HEK293T (cell line): Measurements from ENCODE around the gene CMTM4.

ENCODE experiments used
- ARNT ChIP-seq: fragments of 450-650 bp; IDR thresholded peaks from 2 replicates; pipeline ENCODE4 v1.6.1; 2017; ENCODE audit warnings: mild to moderate bottlenecking
- ELF4 ChIP-seq: fragments of 450-650 bp; IDR thresholded peaks from 2 replicates; pipeline ENCODE4 v1.6.1; 2017; ENCODE audit warnings: antibody characterized with exemption
- FOXA1 ChIP-seq: fragments of 450-650 bp; IDR thresholded peaks from 2 replicates; pipeline ENCODE4 v1.6.1; 2016; ENCODE audit warnings: mild to moderate bottlenecking
- FOXK2 ChIP-seq: fragments of 450-650 bp; IDR thresholded peaks from 2 replicates; pipeline ENCODE4 v1.6.1; 2016; ENCODE audit warnings: mild to moderate bottlenecking
- FOXM1 ChIP-seq: fragments of 450-650 bp; IDR thresholded peaks from 2 replicates; pipeline ENCODE4 v1.6.1; 2017; ENCODE audit warnings: mild to moderate bottlenecking, borderline replicate concordance
- HDGF ChIP-seq: fragments of 450-650 bp; IDR thresholded peaks from 2 replicates; pipeline ENCODE4 v1.6.1; 2017; ENCODE audit warnings: antibody characterized with exemption, borderline replicate concordance
- L3MBTL2 ChIP-seq: fragments of 450-650 bp; conservative IDR thresholded peaks from 2 replicates; pipeline ENCODE4 v1.6.1; 2016; ENCODE audit warnings: mild to moderate bottlenecking
- PKNOX1 ChIP-seq: fragments of 450-650 bp; IDR thresholded peaks from 2 replicates; pipeline ENCODE4 v1.6.1; 2016
- SP1 ChIP-seq: fragments of 450-650 bp; IDR thresholded peaks from 2 replicates; pipeline ENCODE4 v1.6.1; 2017
- SUZ12 ChIP-seq: fragments of 450-650 bp; IDR thresholded peaks from 2 replicates; pipeline ENCODE4 v1.6.1; 2016; ENCODE audit warnings: mild to moderate bottlenecking
- TARDBP ChIP-seq: fragments of 450-650 bp; IDR thresholded peaks from 2 replicates; pipeline ENCODE4 v1.6.1; 2016
- ZNF384 ChIP-seq: fragments of 450-650 bp; IDR thresholded peaks from 2 replicates; pipeline ENCODE4 v1.6.1; 2016

GRCh38 chr16:66618588-66619375, 77.8 kb downstream of the CMTM4 start:
- no peak for TF ChIP-seq SUZ12
- no peak for TF ChIP-seq PKNOX1
- no peak for TF ChIP-seq SP1
- no peak for TF ChIP-seq FOXA1
- TF ChIP-seq ARNT: no peak
- TF ChIP-seq FOXM1: no peak
- TF ChIP-seq ELF4: no peak
- TF ChIP-seq TARDBP: no peak
- no peak for TF ChIP-seq L3MBTL2
- TF ChIP-seq ZNF384: no peak
- no peak for TF ChIP-seq FOXK2
- no peak for TF ChIP-seq HDGF
